Brain microvascular endothelial cell (primary cell): ENCODE measurements around the gene ZXDC.

ENCODE experiments used
- DNase-seq: peaks from one replicate; pipeline ENCODE4 v3.0.0-alpha.2; 2020
- H3K27ac ChIP-seq: fragments of 250-450 bp; sonication (Bioruptor Pico); 2 replicates; pipeline ENCODE4 v1.5.1; 2020; ENCODE audit warnings: mild to moderate bottlenecking, moderate library complexity
- H3K27me3 ChIP-seq: fragments of 250-450 bp; sonication (Bioruptor Pico); replicated peaks from 2 replicates; pipeline ENCODE4 v1.5.1; 2020; ENCODE audit warnings: mild to moderate bottlenecking
- H3K36me3 ChIP-seq: fragments of 250-450 bp; sonication (Bioruptor Pico); replicated peaks from 2 replicates; pipeline ENCODE4 v1.5.1; 2020; ENCODE audit warnings: mild to moderate bottlenecking
- H3K4me3 ChIP-seq: 2 replicates; pipeline ENCODE4 v1.5.1; 2011; ENCODE audit warnings: low read depth, mild to moderate bottlenecking, control low read depth, low read length, moderate library complexity
- in situ Hi-C: cut with HindIII; loops from 2 replicates; pipeline ENCODE4 v1.10.0; 2017; ENCODE audit warnings: low sequenced_read_pairs, low pct_ligation_motif_present
- TF ChIP-seq, protein P1 (sequence below): IDR thresholded peaks from 2 replicates; pipeline ENCODE4 v1.5.1; 2011; ENCODE audit warnings: low read depth, mild to moderate bottlenecking, moderate library complexity, low read length, control low read depth, inconsistent platforms; ENCODE audit errors: missing control alignments

ZXDC gene

GRCh38 chr3:126496894-126497850 is 21.5 kb upstream of the ZXDC start:
- TF ChIP-seq, protein P1, sequence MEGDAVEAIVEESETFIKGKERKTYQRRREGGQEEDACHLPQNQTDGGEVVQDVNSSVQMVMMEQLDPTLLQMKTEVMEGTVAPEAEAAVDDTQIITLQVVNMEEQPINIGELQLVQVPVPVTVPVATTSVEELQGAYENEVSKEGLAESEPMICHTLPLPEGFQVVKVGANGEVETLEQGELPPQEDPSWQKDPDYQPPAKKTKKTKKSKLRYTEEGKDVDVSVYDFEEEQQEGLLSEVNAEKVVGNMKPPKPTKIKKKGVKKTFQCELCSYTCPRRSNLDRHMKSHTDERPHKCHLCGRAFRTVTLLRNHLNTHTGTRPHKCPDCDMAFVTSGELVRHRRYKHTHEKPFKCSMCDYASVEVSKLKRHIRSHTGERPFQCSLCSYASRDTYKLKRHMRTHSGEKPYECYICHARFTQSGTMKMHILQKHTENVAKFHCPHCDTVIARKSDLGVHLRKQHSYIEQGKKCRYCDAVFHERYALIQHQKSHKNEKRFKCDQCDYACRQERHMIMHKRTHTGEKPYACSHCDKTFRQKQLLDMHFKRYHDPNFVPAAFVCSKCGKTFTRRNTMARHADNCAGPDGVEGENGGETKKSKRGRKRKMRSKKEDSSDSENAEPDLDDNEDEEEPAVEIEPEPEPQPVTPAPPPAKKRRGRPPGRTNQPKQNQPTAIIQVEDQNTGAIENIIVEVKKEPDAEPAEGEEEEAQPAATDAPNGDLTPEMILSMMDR: no peak
- Histone ChIP-seq H3K27me3 (no peaks in the 10 kb centered on the region), H3K27ac (no peak overlapping the region), H3K4me3 (no peak overlapping the region), H3K36me3 (no peaks in the 10 kb centered on the region)
- no peak for DNase-seq
- in situ Hi-C loops: no loop called here

DNA sequence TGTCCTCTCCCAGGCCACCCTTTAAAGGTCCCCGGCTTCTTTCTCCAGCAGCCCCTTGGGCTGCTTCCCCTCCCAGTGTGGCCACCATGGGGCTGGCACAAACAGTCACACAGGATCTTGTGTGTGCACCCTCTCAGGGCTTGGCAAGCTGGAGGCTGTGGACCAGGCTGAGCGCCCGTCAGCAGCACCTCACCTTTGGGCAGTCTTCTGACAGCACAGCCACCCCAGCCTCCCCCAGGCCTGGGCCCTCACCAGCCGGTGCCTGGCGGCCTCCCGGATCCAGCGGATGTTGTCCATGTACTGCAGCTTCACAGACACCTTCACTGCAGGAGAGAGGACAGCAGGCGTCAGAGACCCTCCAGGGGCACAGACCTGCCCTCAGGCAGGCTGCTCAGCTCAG is 20.1 kb upstream of the ZXDC start:
- Histone ChIP-seq H3K36me3 (no peaks in the 10 kb centered on the region), H3K27me3 (no peaks in the 10 kb centered on the region), H3K27ac (no peak overlapping the region), H3K4me3 (no peak overlapping the region)
- in situ Hi-C loops: no loop called here
- TF ChIP-seq, protein P1: no peak
- DNase-seq: no peak

- Histone ChIP-seq H3K36me3 (no peaks in the 10 kb centered on the region), H3K4me3 (no peak overlapping the region), H3K27me3 (peaks cover 2% of the 10 kb centered on the region), H3K27ac (no peak overlapping the region)
- no peak for DNase-seq
- in situ Hi-C loops: no loop called here
- TF ChIP-seq, protein P1: no peak
These were observed 19.2 kb upstream of the ZXDC start for GRCh38 chr3:126494970-126495230.

- Histone ChIP-seq H3K27ac (no peak overlapping the region), H3K27me3 (peaks cover 2% of the 10 kb centered on the region), H3K36me3 (no peaks in the 10 kb centered on the region), H3K4me3 (no peak overlapping the region)
- no peak for DNase-seq
- TF ChIP-seq, protein P1: no peak
- in situ Hi-C loops: no loop called here
These were observed 18.7 kb upstream of the ZXDC start for GRCh38 chr3:126494204-126494969.

DNA sequence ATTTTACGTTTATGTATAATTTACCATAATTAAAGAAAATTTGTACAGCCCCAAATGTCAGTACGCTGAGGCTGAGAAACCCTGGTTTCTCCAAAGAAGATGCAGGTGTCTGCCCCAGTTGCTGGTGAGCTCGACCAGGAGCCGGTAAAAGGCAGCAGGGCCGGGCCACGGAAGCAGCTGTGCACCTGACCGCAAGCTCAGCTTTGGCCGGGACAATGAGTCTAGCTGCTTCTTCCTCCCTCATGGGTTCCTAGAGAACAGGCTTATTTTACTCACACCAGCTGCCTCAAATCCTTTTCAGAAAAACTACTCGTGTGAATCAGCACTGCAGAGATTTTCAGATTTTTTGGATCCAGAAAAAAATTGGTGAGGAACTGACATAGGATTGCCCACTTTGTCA is 18.0 kb upstream of the ZXDC start:
- in situ Hi-C loops: no loop called here
- Histone ChIP-seq H3K27me3 (peaks cover 2% of the 10 kb centered on the region), H3K27ac (no peak overlapping the region), H3K4me3 (no peak overlapping the region), H3K36me3 (no peaks in the 10 kb centered on the region)
- TF ChIP-seq, protein P1: no peak
- DNase-seq: no peak
